Measurements from ENCODE around the gene AKAP12. TPM values are rescaled to one million over a fixed set of nuclear protein-coding genes. Genes with fewer than 3 reads are reported as not detected.
A peak's percentile ranks its signal among the peaks of the same experiment; 100 is the strongest.

Gene AKAP12
- total RNA-seq, 3 donors from 2014 or later, result 40.7 to 368 (median 127) TPM

DNA sequence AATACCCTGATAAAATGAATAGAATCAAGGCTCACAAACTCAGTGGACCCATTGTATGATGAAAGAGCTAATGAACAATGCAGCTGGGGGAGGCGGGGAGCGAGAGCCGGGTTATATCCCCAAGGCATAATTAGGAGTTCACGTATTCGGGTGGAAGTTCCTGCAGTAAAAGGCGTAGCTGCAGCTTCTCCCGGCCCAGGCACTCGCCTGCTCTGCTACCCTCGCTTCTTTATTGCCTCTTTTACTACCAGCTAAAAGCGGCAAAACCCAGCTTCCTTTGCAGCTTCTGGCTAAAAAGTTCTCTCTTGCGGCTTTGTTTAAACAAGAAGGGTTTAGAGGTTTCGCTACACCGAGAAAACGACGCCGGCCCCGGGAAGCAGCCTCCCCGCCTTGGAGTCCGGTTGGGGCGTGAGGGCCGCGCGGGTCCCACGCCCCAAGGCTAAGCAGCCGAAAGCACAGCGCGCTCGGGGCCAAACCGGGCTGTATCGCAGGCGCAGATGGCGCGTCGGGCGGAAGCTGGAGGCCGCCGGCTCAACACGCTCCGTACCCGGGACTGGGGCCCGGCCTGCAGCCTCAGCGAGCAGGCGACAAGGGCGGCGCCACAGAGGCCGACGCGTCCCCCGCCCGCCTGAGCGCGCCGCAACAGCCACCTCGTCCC is 150.0 kb downstream of the AKAP12 start:
- H3K36me3 ChIP-seq, result no peaks in the 10 kb centered on the region
- no peak for TF ChIP-seq POLR2A (IDR thresholded peaks at IDR 0.05)
- TF ChIP-seq, protein P1, sequence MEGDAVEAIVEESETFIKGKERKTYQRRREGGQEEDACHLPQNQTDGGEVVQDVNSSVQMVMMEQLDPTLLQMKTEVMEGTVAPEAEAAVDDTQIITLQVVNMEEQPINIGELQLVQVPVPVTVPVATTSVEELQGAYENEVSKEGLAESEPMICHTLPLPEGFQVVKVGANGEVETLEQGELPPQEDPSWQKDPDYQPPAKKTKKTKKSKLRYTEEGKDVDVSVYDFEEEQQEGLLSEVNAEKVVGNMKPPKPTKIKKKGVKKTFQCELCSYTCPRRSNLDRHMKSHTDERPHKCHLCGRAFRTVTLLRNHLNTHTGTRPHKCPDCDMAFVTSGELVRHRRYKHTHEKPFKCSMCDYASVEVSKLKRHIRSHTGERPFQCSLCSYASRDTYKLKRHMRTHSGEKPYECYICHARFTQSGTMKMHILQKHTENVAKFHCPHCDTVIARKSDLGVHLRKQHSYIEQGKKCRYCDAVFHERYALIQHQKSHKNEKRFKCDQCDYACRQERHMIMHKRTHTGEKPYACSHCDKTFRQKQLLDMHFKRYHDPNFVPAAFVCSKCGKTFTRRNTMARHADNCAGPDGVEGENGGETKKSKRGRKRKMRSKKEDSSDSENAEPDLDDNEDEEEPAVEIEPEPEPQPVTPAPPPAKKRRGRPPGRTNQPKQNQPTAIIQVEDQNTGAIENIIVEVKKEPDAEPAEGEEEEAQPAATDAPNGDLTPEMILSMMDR (IDR thresholded peaks at IDR 0.05), result no peak
- TF ChIP-seq POLR2AphosphoS5 (IDR thresholded peaks at IDR 0.05), result peak in 2 of 3 donors; percentile 9 to 32
- H3K4me3 ChIP-seq, result peak overlapping the region; percentile 89 to 99 (median 98)
- peak overlapping the region; percentile 98 to 100 for H3K27ac ChIP-seq
- no peaks in the 10 kb centered on the region for H3K4me1 ChIP-seq
- intact Hi-C loops (cut with DNase I; ENCODE audit: low total_unique reads), result no loop called here
- no peaks in the 10 kb centered on the region for H3K27me3 ChIP-seq
- DNase-seq (ENCODE audit: low spot score in 2 of 2), result peak; percentile 59 to 61
- no peaks in the 10 kb centered on the region for H3K9me3 ChIP-seq

DNA sequence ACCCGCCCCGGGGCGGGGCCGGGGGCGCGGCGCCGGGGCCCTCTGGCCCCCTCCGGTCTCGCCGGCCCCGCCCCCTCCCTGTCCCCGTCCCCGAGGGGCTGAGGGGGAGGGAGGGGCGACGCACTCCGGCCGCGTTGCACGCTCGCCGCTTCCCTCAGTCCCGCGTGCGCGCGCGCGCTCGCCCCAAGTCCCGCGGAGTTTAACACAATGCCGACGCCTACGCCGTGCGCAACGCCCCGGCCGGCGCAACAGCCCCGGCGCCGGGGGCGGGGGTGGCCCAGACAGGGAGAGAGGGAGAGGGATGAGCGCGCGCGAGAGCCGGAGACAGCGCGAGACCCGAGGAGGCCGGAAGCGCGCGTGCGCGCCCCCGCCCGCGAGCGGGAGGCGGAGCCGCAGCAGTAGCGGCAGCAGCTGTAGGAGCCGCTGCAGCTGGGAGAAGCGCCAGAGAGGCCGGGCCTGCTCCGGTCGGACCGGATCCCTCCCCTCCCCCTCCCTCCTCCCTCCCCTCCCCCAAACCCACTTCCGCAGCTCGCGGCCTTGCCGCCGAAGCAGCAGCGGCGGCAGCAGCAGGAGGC is 150.6 kb downstream of the AKAP12 start:
- peak; percentile 59 for TF ChIP-seq POLR2A (IDR thresholded peaks at IDR 0.05)
- peak; percentile 38 to 88 (median 81) for TF ChIP-seq POLR2AphosphoS5 (IDR thresholded peaks at IDR 0.05)
- TF ChIP-seq, protein P1 (IDR thresholded peaks at IDR 0.05), result no peak
- no peaks in the 10 kb centered on the region for H3K36me3 ChIP-seq
- H3K27ac ChIP-seq, result peak overlapping the region; percentile 98 to 100
- intact Hi-C loops (cut with DNase I; ENCODE audit: low total_unique reads), result no loop called here
- no peaks in the 10 kb centered on the region for H3K9me3 ChIP-seq
- H3K27me3 ChIP-seq, result no peaks in the 10 kb centered on the region
- peak overlapping the region; percentile 89 to 99 (median 98) for H3K4me3 ChIP-seq
- peak; percentile 94 to 98 for DNase-seq (ENCODE audit: low spot score in 2 of 2)
- H3K4me1 ChIP-seq, result no peaks in the 10 kb centered on the region

DNA sequence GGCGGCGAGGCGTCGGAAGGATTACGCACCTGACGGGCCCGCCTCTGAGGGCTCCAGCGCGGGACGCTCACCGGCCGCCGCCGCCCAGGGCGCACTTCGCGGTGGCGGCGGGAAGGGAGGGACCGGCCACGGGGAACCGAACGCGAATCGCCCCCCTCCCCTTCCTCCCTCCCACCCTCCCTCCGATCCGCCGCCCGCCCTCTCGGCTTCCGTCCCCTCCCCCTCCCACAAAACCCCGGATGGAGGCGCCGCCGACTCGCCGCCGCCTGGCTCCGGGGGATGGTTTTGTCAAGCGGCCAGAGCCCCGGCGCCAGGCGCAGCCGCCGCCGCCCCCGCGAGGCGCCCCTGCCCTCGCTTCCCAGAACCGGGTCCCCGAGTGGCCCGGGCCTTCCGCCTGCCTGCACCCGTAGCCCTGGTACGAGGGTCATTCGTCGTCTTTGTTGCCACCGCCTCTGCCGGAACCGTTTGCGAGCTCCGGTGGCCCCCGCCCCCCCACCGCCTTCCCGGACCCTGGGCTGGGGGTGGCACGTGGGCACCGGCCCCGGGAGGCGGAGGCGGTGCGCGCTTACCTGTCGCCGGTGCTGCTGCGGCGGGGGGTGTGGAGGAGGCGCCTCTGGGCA is 151.2 kb downstream of the AKAP12 start:
- Histone ChIP-seq H3K9me3 (no peaks in the 10 kb centered on the region), H3K4me1 (no peaks in the 10 kb centered on the region), H3K4me3 (peak overlapping the region; percentile 89 to 99 (median 98)), H3K27ac (peak overlapping the region; percentile 98 to 100), H3K36me3 (no peaks in the 10 kb centered on the region), H3K27me3 (no peaks in the 10 kb centered on the region)
- TF ChIP-seq POLR2AphosphoS5 (IDR thresholded peaks at IDR 0.05) (peak in 1 of 3 donors; percentile 8), POLR2A (IDR thresholded peaks at IDR 0.05) (peak; percentile 1)
- TF ChIP-seq, protein P1 (IDR thresholded peaks at IDR 0.05), result peak in 1 of 3 donors; percentile 14
- DNase-seq (ENCODE audit: low spot score in 2 of 2), result peak; percentile 60 to 77
- intact Hi-C loops (cut with DNase I; ENCODE audit: low total_unique reads), result no loop called here

GRCh38 chr6:151391471-151392413 is 152.0 kb downstream of the AKAP12 start, which contains the start of gene ZBTB2:
Gene ZBTB2 (minus strand): TSS chr6:151391559. CDS start chr6:151373637, 17,922 bp downstream.
- H3K9me3 ChIP-seq, result no peaks in the 10 kb centered on the region
- intact Hi-C loops (cut with DNase I; ENCODE audit: low total_unique reads), result no loop called here
- H3K27ac ChIP-seq, result peak within 1 kb of the TSS; percentile 98 to 100
- no peaks in the 10 kb centered on the region for H3K4me1 ChIP-seq
- TF ChIP-seq POLR2AphosphoS5 (IDR thresholded peaks at IDR 0.05) (peak in 2 of 3 donors; percentile 6 to 25), POLR2A (IDR thresholded peaks at IDR 0.05) (no peak)
- TF ChIP-seq, protein P1 (IDR thresholded peaks at IDR 0.05), result no peak
- H3K36me3 ChIP-seq, result no peaks in the 10 kb centered on the region
- H3K4me3 ChIP-seq, result peak within 1 kb of the TSS; percentile 89 to 99 (median 98)
- no peaks in the 10 kb centered on the region for H3K27me3 ChIP-seq
- peak; percentile 57 to 60 for DNase-seq (ENCODE audit: low spot score in 2 of 2)
